HG02938 (cell line): Measurements from ENCODE around the gene SERPINE2.
"Not testable (repeated sequence)": the region's sequence is repeated elsewhere in the genome, so short reads cannot be mapped to it uniquely, and the experiment has no call there.

Source experiments
- ATAC-seq: cut with Tn5 transposase; IDR thresholded peaks from one replicate; pipeline ENCODE4 v1.9.1; 2021; ENCODE audit warnings: mild to moderate bottlenecking, moderate library complexity; ENCODE audit not compliant: unreplicated experiment

Gene SERPINE2

GRCh38 chr2:223944703-223945531 is 94.2 kb downstream of the SERPINE2 start, which contains the start of gene WDFY1:
TSS of gene WDFY1 (minus strand) at chr2:223945335. CDS start at chr2:223945284, 51 bp downstream.
- peak; percentile 62 for ATAC-seq

- ATAC-seq = no peak
Observed at GRCh38 chr2:223944166-223944702, 94.9 kb downstream of the SERPINE2 start.

- no peak for ATAC-seq
Observed at GRCh38 chr2:223943561-223944008, 95.5 kb downstream of the SERPINE2 start.

GRCh38 chr2:223943135-223943534 is 96.0 kb downstream of the SERPINE2 start:
- no peak for ATAC-seq

- ATAC-seq = peak; percentile 49
Observed at GRCh38 chr2:223941579-223942277, 97.4 kb downstream of the SERPINE2 start.

GRCh38 chr2:223939438-223939837 is 99.6 kb downstream of the SERPINE2 start:
- not testable (repeated sequence) for ATAC-seq

GRCh38 chr2:223937535-223937934 is 101.6 kb downstream of the SERPINE2 start:
- no peak for ATAC-seq

DNA sequence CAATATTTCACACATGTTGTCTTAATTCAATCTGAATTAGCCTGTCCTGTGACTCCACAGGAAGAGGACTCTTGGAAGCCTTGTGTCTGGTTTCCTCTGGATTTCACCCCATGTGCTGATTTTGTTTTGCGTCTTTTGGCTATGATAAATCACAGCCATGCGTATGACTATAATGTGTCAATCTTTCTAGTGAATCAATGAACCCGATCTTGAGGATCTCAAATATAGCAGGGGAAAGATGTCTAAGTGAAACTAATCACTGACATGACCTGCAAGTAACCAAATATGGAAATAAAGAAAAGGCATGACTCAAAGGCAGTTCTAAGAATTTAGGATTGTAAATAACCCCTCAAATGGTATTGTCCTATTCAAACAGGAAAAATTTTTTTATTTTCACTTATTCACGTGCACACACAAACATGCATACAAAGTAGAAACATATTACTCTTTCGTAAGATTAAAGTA is 102.2 kb downstream of the SERPINE2 start:
- no peak for ATAC-seq

DNA sequence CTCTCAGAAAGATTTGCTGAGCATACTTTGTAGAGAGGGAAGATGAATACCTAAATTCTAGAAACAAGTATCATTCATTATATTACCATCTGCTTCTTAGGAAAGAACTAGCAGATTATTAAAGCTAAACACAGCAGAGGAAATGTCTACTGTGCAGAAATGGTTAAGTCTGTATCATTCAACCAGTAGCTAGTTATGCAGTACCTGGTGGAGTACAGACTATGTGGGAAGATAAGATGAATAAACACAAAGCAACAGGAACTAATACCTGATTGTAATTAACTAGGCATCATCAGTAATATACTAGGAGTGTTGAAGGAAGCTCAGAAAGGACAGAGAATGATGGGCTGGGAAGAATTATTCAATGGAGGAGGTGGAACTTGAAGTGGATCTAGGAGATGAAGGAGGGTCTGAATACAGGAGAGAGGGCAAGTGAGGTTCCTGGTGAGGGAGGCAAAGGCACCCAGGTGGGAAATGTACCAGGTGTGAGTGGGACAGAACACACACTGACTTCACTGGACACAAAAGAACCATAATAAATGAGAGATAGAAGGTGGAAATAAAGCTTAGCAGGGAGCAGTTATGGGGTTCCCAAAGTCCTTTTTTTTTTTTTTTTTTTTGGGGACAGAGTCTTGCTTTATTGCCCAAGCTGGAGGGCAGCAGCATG is 103.5 kb downstream of the SERPINE2 start:
- ATAC-seq = no peak

- no peak for ATAC-seq
Observed at GRCh38 chr2:223934870-223935269, 104.2 kb downstream of the SERPINE2 start.

GRCh38 chr2:223932816-223933800 is 106.0 kb downstream of the SERPINE2 start:
- no peak for ATAC-seq

GRCh38 chr2:223930103-223930976 is 108.7 kb downstream of the SERPINE2 start:
- no peak for ATAC-seq

GRCh38 chr2:223929571-223930102 is 109.4 kb downstream of the SERPINE2 start:
- no peak for ATAC-seq

GRCh38 chr2:223928113-223929006 is 110.7 kb downstream of the SERPINE2 start:
- ATAC-seq = no peak

DNA sequence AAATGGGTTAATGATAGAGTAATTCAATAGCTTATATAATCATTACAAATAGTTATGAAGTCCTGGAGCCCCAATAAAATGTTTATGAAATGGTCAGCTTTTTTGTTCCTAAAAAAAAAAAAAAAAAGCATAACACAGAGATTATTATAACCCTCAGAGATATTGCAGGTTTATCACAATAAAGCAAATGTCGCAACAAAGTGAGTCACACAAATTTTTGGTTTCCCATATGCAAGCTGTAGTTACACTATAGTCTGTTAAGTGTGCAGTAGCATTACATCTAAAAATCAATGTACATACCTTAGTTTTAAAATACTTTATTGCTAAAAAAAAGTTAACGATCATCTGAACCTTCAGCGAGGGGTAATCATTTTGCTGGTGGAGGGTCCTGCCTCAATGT is 114.0 kb downstream of the SERPINE2 start:
- no peak for ATAC-seq
